ENCODE measurements around the gene OR14A2.
"Not testable (repeated sequence)": the region's sequence is repeated elsewhere in the genome, so short reads cannot be mapped to it uniquely, and the experiment has no call there.

Gene OR14A2

GRCh38 chr1:247748041-247748440 is at the start of gene OR14A2:
Gene OR14A2, minus strand, starts transcription at chr1:247748141.
- no peak for DNase-seq

DNA sequence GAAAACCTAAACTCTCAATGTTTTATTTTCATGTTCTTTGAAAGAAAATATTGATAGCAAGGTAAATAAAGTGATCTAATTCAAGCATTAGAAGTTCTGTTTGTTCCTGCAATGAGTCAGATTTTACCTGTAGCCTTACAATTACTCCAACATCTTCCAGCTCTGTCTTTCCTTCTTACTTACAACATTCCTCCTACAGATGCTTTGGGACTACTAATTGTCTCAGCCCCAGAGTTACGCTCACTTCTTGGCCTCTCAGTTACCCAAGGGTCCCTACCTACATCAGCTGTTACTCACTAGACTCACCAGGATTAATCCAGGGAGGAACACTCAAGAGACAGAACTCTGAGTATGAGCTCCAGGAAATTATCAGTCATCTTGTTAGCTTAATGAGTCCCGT is 49.6 kb upstream of the OR14A2 start:
- DNase-seq = no peak

DNA sequence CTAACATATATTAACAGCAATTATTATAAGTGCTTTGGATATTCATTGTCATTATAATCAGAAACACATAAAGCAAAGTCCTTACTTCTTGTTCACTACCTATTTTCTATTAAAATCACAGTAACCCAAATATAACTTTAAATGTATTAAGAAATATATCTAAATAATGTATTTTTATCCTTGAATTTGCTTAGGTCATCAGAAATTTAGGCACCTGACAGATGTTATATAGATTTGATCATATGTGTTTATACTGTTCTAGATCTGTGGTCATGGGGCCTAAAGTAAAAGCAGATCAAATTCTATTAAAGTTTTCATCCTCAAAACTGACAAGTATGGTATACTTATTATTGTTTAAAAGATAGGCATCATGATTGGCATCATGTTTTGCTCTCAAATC is 21.7 kb upstream of the OR14A2 start:
- DNase-seq = no peak

GRCh38 chr1:247760456-247760855 is 12.5 kb upstream of the OR14A2 start, which contains the start of gene OR1C1:
Gene OR1C1, minus strand, starts transcription at chr1:247760556. Its CDS starts 2,150 bp downstream, at chr1:247758406.
- DNase-seq = no peak

- not testable (repeated sequence) for DNase-seq
These were observed 6.4 kb upstream of the OR14A2 start for GRCh38 chr1:247754311-247754710.

DNA sequence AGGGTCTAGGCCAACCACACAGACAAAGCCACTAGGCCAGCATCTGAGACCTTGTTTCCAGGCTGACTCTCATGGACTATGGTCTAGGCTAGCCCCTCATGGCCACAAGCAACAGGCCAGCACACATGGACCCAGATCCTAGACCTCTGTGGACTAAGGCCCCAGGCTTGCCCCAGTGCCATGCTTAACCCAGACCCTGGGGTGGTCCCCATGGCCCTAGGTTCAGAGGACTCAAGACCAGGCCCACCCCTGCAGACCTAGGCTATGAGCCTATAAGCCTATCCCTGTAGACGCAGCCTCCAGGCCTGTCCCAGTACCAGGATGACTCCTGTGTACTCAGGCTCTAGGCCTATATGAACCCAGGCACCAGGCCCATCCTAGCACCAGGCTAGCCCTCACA is 1.9 kb upstream of the OR14A2 start:
- no peak for DNase-seq

GRCh38 chr1:247747616-247748015 is 325 bp downstream of the OR14A2 start:
- no peak for DNase-seq

GRCh38 chr1:247746391-247746935 is 1.5 kb downstream of the OR14A2 start:
- no peak for DNase-seq

- not testable (repeated sequence) for DNase-seq
These were observed 5.7 kb downstream of the OR14A2 start for GRCh38 chr1:247742215-247742760.

DNA sequence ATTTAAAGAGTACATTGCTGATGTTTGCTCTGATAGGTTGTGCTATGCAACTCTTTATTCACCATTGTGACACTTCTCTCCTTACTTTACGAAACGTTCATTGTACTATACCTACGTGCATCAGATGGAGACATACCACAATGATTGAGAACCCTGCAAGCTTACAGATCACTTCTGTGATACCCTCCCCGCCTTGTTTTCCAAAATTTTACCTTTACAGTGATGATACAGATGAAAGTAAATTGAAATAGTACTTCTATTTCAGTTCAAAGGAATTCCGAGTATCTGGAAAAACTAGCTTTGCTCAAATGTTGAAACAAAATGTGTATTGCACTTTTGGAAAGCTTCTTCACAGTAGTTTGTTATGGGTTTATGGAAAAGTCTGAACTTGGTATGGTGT is 6.2 kb downstream of the OR14A2 start:
- DNase-seq = no peak

DNA sequence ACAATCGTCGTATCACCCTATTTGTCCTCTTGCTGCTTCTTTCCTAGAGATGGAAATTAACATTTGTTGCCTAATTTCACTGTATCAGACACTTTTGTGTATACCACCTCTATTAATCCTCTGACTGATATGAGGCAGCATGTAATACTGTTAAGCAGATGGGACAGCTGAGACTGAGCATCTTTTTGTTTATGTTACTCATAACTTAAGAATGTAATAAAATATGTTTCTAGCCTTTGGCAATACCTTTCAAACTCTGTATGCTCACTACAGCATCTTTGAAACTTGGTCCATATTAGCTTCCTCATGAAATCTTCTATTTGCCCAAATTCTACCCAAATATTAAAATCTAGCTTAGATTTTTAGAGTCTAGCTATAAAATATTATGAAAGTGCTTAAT is 7.2 kb downstream of the OR14A2 start:
- no peak for DNase-seq

- no peak for DNase-seq
These were observed 9.6 kb downstream of the OR14A2 start, which contains the start of gene OR14K1 for GRCh38 chr1:247738315-247738714. Gene OR14K1, plus strand, starts transcription at chr1:247738615. Its CDS starts 0 bp downstream, at chr1:247738615.

GRCh38 chr1:247721222-247721621 is 26.7 kb downstream of the OR14A2 start:
- DNase-seq = no peak

- DNase-seq = no peak
These were observed 31.4 kb downstream of the OR14A2 start, which contains the start of gene OR6F1 for GRCh38 chr1:247716546-247716945. Gene OR6F1, minus strand, starts transcription at chr1:247716646. Its CDS starts 3,891 bp downstream, at chr1:247712755.

DNA sequence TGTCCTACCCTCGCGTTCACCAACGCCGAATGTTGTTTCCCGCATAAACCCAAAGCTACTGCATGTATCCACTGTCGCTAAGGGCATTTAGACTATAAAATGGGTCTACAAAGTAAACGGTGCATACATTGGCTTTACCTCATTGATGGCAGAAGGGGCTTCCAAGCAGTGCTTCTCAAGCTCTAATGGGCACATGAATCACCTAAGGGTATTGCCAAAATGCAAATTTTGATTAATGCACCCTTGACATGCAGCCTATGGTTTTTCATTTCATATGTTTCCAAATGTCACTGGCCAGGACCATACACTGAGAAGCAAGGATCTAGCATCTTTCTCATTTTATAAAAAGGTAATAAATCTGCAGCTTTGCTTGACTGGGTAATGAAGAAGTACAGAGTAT is 34.2 kb downstream of the OR14A2 start:
- no peak for DNase-seq

- DNase-seq = not testable (repeated sequence)
These were observed 37.3 kb downstream of the OR14A2 start for GRCh38 chr1:247710681-247711080.

DNA sequence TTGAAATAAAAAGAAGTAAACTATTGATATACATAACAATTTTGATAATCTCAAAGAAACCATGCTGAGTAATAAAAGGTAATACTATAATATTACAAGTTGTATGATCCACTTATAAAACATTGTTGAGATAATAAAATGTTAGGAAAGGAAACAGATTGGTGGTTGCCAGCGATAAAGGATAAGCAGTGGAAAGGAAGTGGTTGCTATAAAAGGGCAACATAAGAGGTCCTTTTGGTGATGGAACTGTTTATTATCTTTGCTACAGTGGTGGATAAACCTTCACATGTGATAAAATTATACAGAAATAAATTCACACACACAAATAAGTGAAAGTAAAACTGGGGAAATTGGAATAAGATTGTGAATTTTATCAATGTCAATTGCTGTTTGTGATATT is 46.6 kb downstream of the OR14A2 start:
- DNase-seq = no peak

DNA sequence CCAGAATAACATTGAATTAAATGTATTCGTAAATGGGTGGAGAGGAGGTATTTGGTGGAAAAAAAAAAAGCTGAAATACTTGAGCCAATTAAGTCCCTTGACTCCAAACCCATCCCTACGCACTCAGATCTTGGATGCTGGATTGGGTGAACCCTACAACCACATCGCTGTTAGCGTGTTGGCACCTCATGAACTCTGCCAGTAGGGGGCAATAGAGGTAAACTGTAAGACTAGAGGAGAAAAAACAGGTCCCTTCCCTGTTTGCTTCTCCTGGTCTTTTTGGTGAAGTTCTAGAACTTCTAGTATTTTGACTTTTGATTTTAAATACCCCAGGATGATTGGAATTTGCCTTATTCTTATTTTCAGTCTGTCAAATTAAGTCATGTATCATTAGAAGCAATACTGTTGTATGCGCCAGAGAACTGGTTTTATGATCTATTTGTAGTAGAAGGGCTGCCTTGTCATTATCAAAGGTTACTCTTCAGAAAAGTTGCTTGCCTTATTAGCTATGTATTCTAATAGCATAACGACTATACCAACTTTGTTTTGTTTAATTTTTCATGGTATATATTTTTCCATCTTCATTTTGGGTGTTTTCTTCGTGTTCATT is 66.5 kb downstream of the OR14A2 start:
- DNase-seq = peak; percentile 46

- no peak for DNase-seq
These were observed 67.8 kb downstream of the OR14A2 start for GRCh38 chr1:247680171-247680570.

GRCh38 chr1:247679639-247680038 is 68.3 kb downstream of the OR14A2 start, which contains the start of gene OR13G1:
Gene OR13G1, minus strand, starts transcription at chr1:247679739. Its CDS starts 6,698 bp downstream, at chr1:247673041.
- no peak for DNase-seq
